ENCODE measurements around the gene GABBR2. TPM values are rescaled to one million over a fixed set of nuclear protein-coding genes. Genes with fewer than 3 reads are reported as not detected.

Gene GABBR2
- total RNA-seq, 6 experiments from 2014 or later = not detected

DNA sequence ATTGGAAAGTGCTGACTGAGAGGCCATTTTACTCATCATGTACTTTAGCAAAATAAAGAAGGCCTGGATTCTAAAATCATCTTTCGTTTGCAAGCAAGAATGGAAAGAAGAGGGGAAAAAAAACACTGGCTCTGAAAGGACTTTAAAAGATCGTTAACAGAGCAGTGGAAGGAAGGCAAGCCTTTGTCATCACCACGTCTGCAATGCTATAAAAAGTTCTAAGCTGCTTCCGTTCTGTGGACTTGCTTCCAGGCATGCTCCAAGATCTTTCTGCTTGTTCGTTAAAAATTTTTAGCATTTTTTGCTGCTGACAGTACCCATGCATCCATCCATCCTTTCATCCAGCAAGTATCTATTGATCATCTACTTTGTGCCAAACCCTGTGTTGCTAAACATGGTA, 226.5 kb downstream of the GABBR2 start:
- no peak for ATAC-seq
- 70% methylated on average over 5 of the region's 5 CpGs for WGBS (ENCODE audit: insufficient coverage, low coverage, low lambda C conversion rate, missing lambda C conversion rate)
- no peak overlapping the region for H3K27ac ChIP-seq
- intact Hi-C loops (cut with DNase I) = no loop called here
- no peak for DNase-seq
- H3K36me3 ChIP-seq = no peaks in the 10 kb centered on the region
- no peaks in the 10 kb centered on the region for H3K27me3 ChIP-seq
- H3K4me1 ChIP-seq = no peaks in the 10 kb centered on the region
- H3K9me3 ChIP-seq = no peaks in the 10 kb centered on the region
- TF ChIP-seq POLR2A (IDR thresholded peaks at IDR 0.05) = no peak
- no peak for TF ChIP-seq CTCF (IDR thresholded peaks at IDR 0.05)
- H3K4me3 ChIP-seq = no peak overlapping the region

DNA sequence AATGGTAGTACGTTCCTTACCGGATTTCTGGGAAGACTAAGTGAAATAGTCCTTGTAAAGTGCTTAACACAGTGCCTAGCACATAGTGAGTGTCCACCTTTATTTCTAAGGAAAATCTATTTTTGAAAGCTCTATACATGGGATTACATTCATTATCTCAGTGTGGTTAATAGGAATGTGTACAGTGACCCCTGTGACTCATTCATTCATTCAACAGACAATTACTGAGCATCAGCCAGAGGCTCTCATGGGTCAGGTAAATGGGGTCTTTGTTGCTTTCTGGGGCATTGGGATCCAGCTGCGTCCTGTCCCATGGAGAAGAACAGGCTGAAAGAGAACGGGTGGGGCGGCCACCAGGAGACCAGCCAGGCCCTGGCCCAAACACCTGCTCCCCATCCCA, 227.1 kb downstream of the GABBR2 start:
- 93% methylated on average over 2 of the region's 5 CpGs for WGBS (ENCODE audit: insufficient coverage, low coverage, low lambda C conversion rate, missing lambda C conversion rate)
- H3K27me3 ChIP-seq = no peaks in the 10 kb centered on the region
- DNase-seq = no peak
- TF ChIP-seq CTCF (IDR thresholded peaks at IDR 0.05) = no peak
- TF ChIP-seq POLR2A (IDR thresholded peaks at IDR 0.05) = no peak
- H3K36me3 ChIP-seq = no peaks in the 10 kb centered on the region
- intact Hi-C loops (cut with DNase I) = no loop called here
- no peaks in the 10 kb centered on the region for H3K9me3 ChIP-seq
- H3K4me1 ChIP-seq = no peaks in the 10 kb centered on the region
- H3K4me3 ChIP-seq = no peak overlapping the region
- no peak for ATAC-seq
- H3K27ac ChIP-seq = no peak overlapping the region

GRCh38 chr9:98479967-98480847, 228.5 kb downstream of the GABBR2 start:
- peak in 1 of 4 donors; percentile 43 for ATAC-seq
- Histone ChIP-seq H3K9me3 (no peaks in the 10 kb centered on the region), H3K27ac (no peak overlapping the region), H3K4me3 (no peak overlapping the region), H3K4me1 (no peaks in the 10 kb centered on the region), H3K36me3 (no peaks in the 10 kb centered on the region), H3K27me3 (no peaks in the 10 kb centered on the region)
- TF ChIP-seq POLR2A (IDR thresholded peaks at IDR 0.05) (no peak), CTCF (IDR thresholded peaks at IDR 0.05) (no peak)
- 69% methylated on average over 3 of the region's 5 CpGs for WGBS (ENCODE audit: insufficient coverage, low coverage, low lambda C conversion rate, missing lambda C conversion rate)
- intact Hi-C loops (cut with DNase I) = no loop called here
- no peak for DNase-seq

GRCh38 chr9:98479449-98479848, 229.3 kb downstream of the GABBR2 start:
- Histone ChIP-seq H3K27me3 (no peaks in the 10 kb centered on the region), H3K4me1 (no peaks in the 10 kb centered on the region), H3K9me3 (no peaks in the 10 kb centered on the region), H3K36me3 (no peaks in the 10 kb centered on the region), H3K27ac (no peak overlapping the region), H3K4me3 (no peak overlapping the region)
- no peak for TF ChIP-seq CTCF (IDR thresholded peaks at IDR 0.05)
- no peak for TF ChIP-seq POLR2A (IDR thresholded peaks at IDR 0.05)
- DNase-seq (no peak), ATAC-seq (no peak)
- intact Hi-C loops (cut with DNase I) = no loop called here
- WGBS (ENCODE audit: insufficient coverage, low coverage, low lambda C conversion rate, missing lambda C conversion rate) = 46% methylated on average over 3 of the region's 8 CpGs

Data from right lobe of liver (tissue), 6 donors.